IMR-90 (cell line): ENCODE data around the gene MACO1. TPM values are rescaled to one million over a fixed set of nuclear protein-coding genes. Genes with fewer than 3 reads are reported as not detected.

Experiments
- ATAC-seq: fragments of 200-7000 bp; cut with Tn5 transposase; 2 replicates; pipeline ENCODE4 v1.9.1; 2020; ENCODE audit warnings: low read depth, mild to moderate bottlenecking, moderate library complexity
- BruUV-seq: library from RNA; stranded (reverse); fragments of 400-500 nt; replicated peaks from 2 replicates; lab custom pipeline; 2021; lab: Mats Ljungman, UMichigan
- CTCF ChIA-PET: fragments of 300-600 bp; formaldehyde crosslinking; extraction: SDS; loops from one replicate; lab custom pipeline; 2021; ENCODE audit warnings: antibody characterized with exemption; lab: Yijun Ruan, JAX
- POLR2A ChIA-PET: fragments of 300-600 bp; sonication (Branson Sonifier 250); formaldehyde crosslinking; loops from one replicate; lab custom pipeline; 2022; ENCODE audit warnings: antibody characterized with exemption; ENCODE audit not compliant: unreplicated experiment; lab: Charles Lee
- DNase-seq: peaks from one replicate; pipeline ENCODE4 v3.0.0; 2013
- H2AFZ ChIP-seq: replicated peaks from 2 replicates; pipeline ENCODE3; 2013; ENCODE audit warnings: low read length, mild to moderate bottlenecking; ENCODE audit not compliant: poor library complexity
- H2AK5ac ChIP-seq: 2 replicates; pipeline ENCODE4 v1.6.1; 2013; ENCODE audit warnings: low read depth, low read length, inconsistent platforms
- H2AK9ac ChIP-seq: replicated peaks from 2 replicates; pipeline ENCODE3; 2013; ENCODE audit warnings: mild to moderate bottlenecking, low read depth, low read length, moderate library complexity; ENCODE audit not compliant: poor library complexity
- H2BK120ac ChIP-seq: 2 replicates; pipeline ENCODE4 v1.6.1; 2013; ENCODE audit warnings: low read depth, low read length, inconsistent platforms
- H2BK15ac ChIP-seq: 3 replicates; pipeline ENCODE4 v1.6.1; 2013; ENCODE audit warnings: low read depth, low read length, inconsistent platforms
- H2BK20ac ChIP-seq: 2 replicates; pipeline ENCODE4 v1.6.1; 2013; ENCODE audit warnings: low read depth, mild to moderate bottlenecking, inconsistent platforms, low read length, moderate library complexity
- H2BK5ac ChIP-seq: 2 replicates; pipeline ENCODE4 v1.6.1; 2013; ENCODE audit warnings: mild to moderate bottlenecking, low read depth, low read length, inconsistent platforms; ENCODE audit not compliant: poor library complexity, severe bottlenecking
- H3K14ac ChIP-seq: replicated peaks from 2 replicates; pipeline ENCODE4 v1.6.1; 2013; ENCODE audit warnings: low read depth, low read length, inconsistent platforms
- H3K18ac ChIP-seq: 2 replicates; pipeline ENCODE4 v1.6.1; 2013; ENCODE audit warnings: low read depth, low read length, control low read depth
- H3K23ac ChIP-seq: 2 replicates; pipeline ENCODE4 v1.6.1; 2013; ENCODE audit warnings: low read depth, low read length, inconsistent platforms
- H3K27ac ChIP-seq: 2 replicates; pipeline ENCODE4 v1.5.1; 2013; ENCODE audit warnings: mild to moderate bottlenecking, control low read depth, low read length; ENCODE audit not compliant: insufficient read depth
- H3K27me3 ChIP-seq: 2 replicates; pipeline ENCODE4 v1.6.1; 2013; ENCODE audit warnings: low read length; ENCODE audit not compliant: control insufficient read depth, insufficient read depth
- H3K36me3 ChIP-seq: 2 replicates; pipeline ENCODE4 v1.6.1; 2013; ENCODE audit warnings: low read length, mixed read lengths; ENCODE audit not compliant: control insufficient read depth, insufficient read depth
- H3K4ac ChIP-seq: 2 replicates; pipeline ENCODE4 v1.6.1; 2013; ENCODE audit warnings: low read depth, low read length, inconsistent platforms
- H3K4me1 ChIP-seq: 2 replicates; pipeline ENCODE4 v1.6.1; 2013; ENCODE audit warnings: low read length, mixed read lengths; ENCODE audit not compliant: control insufficient read depth, insufficient read depth
- H3K4me2 ChIP-seq: 2 replicates; pipeline ENCODE4 v1.6.1; 2013; ENCODE audit warnings: low read depth, mild to moderate bottlenecking, control low read depth, low read length, moderate library complexity
- H3K4me3 ChIP-seq: 2 replicates; pipeline ENCODE4 v1.5.1; 2013; ENCODE audit warnings: low read depth, mild to moderate bottlenecking, control low read depth, low read length, moderate library complexity; ENCODE audit not compliant: insufficient read depth
- H3K56ac ChIP-seq: 2 replicates; pipeline ENCODE4 v1.6.1; 2013; ENCODE audit warnings: low read length, inconsistent platforms; ENCODE audit not compliant: insufficient read depth; ENCODE audit errors: extremely low read depth
- H3K79me1 ChIP-seq, 2 experiments: 2 replicates each; pipeline ENCODE4 v1.6.1; 2013; ENCODE audit warnings: low read length in 2 of 2, inconsistent platforms in 1 of 2, low read depth in 1 of 2
- H3K9ac ChIP-seq: 2 replicates; pipeline ENCODE4 v1.6.1; 2013; ENCODE audit warnings: low read depth, low read length, control low read depth
- H3K9me1 ChIP-seq: 2 replicates; pipeline ENCODE4 v1.6.1; 2013; ENCODE audit warnings: low read length, inconsistent platforms; ENCODE audit not compliant: insufficient read depth
- H3K9me3 ChIP-seq: 2 replicates; pipeline ENCODE4 v1.6.1; 2013; ENCODE audit warnings: low read length; ENCODE audit not compliant: control insufficient read depth, insufficient read depth
- H4K20me1 ChIP-seq: 2 replicates; pipeline ENCODE4 v1.6.1; 2013; ENCODE audit warnings: low read length, inconsistent platforms; ENCODE audit not compliant: insufficient read depth
- H4K5ac ChIP-seq: 2 replicates; pipeline ENCODE4 v1.6.1; 2013; ENCODE audit warnings: mild to moderate bottlenecking, low read depth, low read length, control low read depth
- H4K8ac ChIP-seq, 2 experiments: 2 replicates each; pipeline ENCODE4 v1.6.1; 2013; ENCODE audit warnings: low read depth in 2 of 2, low read length in 2 of 2, control low read depth in 1 of 2, inconsistent platforms in 1 of 2
- H4K91ac ChIP-seq: 2 replicates; pipeline ENCODE4 v1.6.1; 2013; ENCODE audit warnings: low read depth, low read length, inconsistent platforms; ENCODE audit not compliant: insufficient read depth
- CHD1 ChIP-seq: IDR thresholded peaks from 2 replicates; pipeline ENCODE4 v1.6.1; 2012; ENCODE audit warnings: low read depth, low read length, improper control_type of control experiment
- MAFK ChIP-seq: IDR thresholded peaks from 2 replicates; pipeline ENCODE4 v1.6.1; 2012; ENCODE audit warnings: low read depth, low read length, improper control_type of control experiment
- RFX5 ChIP-seq: IDR thresholded peaks from 2 replicates; pipeline ENCODE4 v1.8.0; 2012; ENCODE audit warnings: low read depth, mild to moderate bottlenecking, low read length, moderate library complexity
- WGBS, 2 experiments: methylation state at CpG; one replicate each; pipeline versions ENCODE4 v1.1.5 to v1.1.7; 2013; ENCODE audit warnings: missing lambda C conversion rate in 2 of 2; ENCODE audit not compliant: insufficient read length in 1 of 2; ENCODE audit errors: extremely low coverage in 2 of 2; 5-methylcytosine and 5-hydroxymethylcytosine counted together
- dilution Hi-C: fragments of 300-500 bp; cut with HindIII; formaldehyde crosslinking; loops from one replicate; pipeline ENCODE4 v1.14.3; 2018; ENCODE audit warnings: low sequenced_read_pairs; ENCODE audit not compliant: unreplicated experiment
- in situ Hi-C: fragments of 300-500 bp; cut with MboI; formaldehyde crosslinking; loops from 3 replicates; pipeline ENCODE4 v1.14.3; 2019; ENCODE audit warnings: low sequenced_read_pairs, inconsistent platforms, mixed read lengths
- intact Hi-C: fragments of 100-400 bp; cut with micrococcal nuclease; formaldehyde crosslinking; loops from 2 replicates; pipeline ENCODE4 v1.10.0; 2022
- polyA plus RNA-seq, 3 experiments: library from polyadenylated mRNA; depleted of rRNA; stranded (reverse); fragments of >200 nt; gene quantifications; 2 replicates each; pipeline ENCODE4 v1.2.3, GENCODE V29; 2012; ENCODE audit warnings: low replicate concordance in 1 of 3
- total RNA-seq: library from RNA; depleted of rRNA; stranded (reverse); fragments of >200 nt; gene quantifications from 2 replicates; pipeline ENCODE4 v1.2.3, GENCODE V29; 2012
- TF ChIP-seq, protein P1 (sequence below): conservative IDR thresholded peaks from 2 replicates; pipeline ENCODE4 v1.5.1; 2012; ENCODE audit warnings: mild to moderate bottlenecking, low read depth, low read length, improper control_type of control experiment

The MACO1 gene
- total and polyA plus RNA-seq, 2 of the 4 experiments (the other 2 are of a cell fraction) = 6.8 to 12.7 TPM

DNA sequence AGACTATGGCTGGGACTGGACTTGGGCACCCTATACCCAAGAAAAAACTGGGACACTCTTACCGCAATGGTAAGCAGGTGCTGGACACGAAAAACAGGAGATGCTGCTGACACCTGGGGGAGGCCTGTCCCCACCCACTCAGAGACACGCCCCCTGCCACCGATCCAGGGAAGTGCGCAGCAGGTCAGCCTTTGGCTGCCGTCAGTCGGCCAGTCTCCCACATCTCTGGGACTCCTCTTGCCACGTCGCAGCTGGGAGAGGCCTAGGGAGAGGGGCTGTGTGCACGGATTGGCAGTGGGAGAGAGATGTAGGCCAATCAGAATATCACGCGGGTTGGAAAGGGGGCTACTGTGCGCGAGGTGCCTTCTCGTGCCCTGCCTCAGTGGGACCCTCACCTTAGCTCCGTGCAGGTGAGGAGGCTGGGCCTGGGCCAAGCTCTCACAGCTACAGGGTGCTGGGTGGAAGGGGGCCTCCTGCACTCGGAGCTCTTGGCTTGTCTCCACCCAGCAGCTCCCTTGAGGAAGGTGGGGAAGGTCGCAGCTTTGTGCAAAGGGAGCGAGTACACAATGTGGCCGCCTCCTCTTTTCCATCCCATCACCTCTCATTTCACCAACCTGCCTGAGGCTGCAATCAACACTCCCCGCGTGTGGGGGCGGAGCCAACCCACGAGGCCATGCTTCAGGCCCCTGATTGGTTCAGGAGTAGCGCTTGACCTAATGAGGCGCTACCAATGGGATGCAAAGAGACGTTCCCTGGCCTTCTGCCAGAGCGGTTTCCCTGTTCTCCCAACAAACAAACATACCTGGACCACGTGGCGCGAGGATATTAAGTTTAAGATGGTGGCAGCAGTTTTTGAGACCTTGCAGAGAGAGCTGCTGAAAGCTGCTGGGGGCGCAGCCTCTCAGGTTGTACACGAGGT, 87.0 kb downstream of the MACO1 start:
- Histone ChIP-seq H3K18ac (no peak overlapping the region), H3K23ac (no peak overlapping the region), H3K4me1 (no peaks in the 10 kb centered on the region; the same call in 1 of the 2 replicates), H4K20me1 (no peaks in the 10 kb centered on the region), H3K27ac (no peak overlapping the region), H3K9me1 (peaks cover 6% of the 10 kb centered on the region; the same call in 1 of the 2 replicates), H2AK9ac (peak overlapping the region; percentile 1), H4K8ac (no peak overlapping the region), H3K4ac (no peak overlapping the region), H3K14ac (no peak overlapping the region), H3K9me3 (peaks cover 5% of the 10 kb centered on the region), H4K91ac (no peak overlapping the region), H3K56ac (no peak overlapping the region), H3K4me3 (no peak overlapping the region), H2AFZ (no peak overlapping the region), H2BK5ac (no peak overlapping the region), H2BK15ac (no peak overlapping the region), H4K5ac (no peak overlapping the region), H2BK20ac (no peak overlapping the region), H3K36me3 (no peaks in the 10 kb centered on the region), H2AK5ac (no peak overlapping the region), H3K9ac (no peak overlapping the region), H3K79me1 (no peaks in the 10 kb centered on the region), H2BK120ac (no peak overlapping the region), H3K4me2 (no peak overlapping the region), H3K27me3 (peaks cover 12% of the 10 kb centered on the region)
- ATAC-seq = no peak
- BruUV-seq = no TSS peak
- intact Hi-C loops (no loop called here), dilution Hi-C loops (no loop called here), in situ Hi-C loops (loop anchor here (25.0 kb wide), 1 partner anchor 105 kb away; the partner anchor contains the start of gene RHCE)
- WGBS, 2 experiments = 64% methylated on average over 5 of the region's 33 CpGs; no CpG with 5 or more reads in 1 of the 2 experiments
- POLR2A ChIA-PET = no interaction called here
- TF ChIP-seq CHD1 = no peak
- no peak for TF ChIP-seq MAFK
- TF ChIP-seq, protein P1, sequence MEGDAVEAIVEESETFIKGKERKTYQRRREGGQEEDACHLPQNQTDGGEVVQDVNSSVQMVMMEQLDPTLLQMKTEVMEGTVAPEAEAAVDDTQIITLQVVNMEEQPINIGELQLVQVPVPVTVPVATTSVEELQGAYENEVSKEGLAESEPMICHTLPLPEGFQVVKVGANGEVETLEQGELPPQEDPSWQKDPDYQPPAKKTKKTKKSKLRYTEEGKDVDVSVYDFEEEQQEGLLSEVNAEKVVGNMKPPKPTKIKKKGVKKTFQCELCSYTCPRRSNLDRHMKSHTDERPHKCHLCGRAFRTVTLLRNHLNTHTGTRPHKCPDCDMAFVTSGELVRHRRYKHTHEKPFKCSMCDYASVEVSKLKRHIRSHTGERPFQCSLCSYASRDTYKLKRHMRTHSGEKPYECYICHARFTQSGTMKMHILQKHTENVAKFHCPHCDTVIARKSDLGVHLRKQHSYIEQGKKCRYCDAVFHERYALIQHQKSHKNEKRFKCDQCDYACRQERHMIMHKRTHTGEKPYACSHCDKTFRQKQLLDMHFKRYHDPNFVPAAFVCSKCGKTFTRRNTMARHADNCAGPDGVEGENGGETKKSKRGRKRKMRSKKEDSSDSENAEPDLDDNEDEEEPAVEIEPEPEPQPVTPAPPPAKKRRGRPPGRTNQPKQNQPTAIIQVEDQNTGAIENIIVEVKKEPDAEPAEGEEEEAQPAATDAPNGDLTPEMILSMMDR = no peak
- no peak for TF ChIP-seq RFX5
- DNase-seq = no peak
- CTCF ChIA-PET = interaction anchor here (1.2 kb wide), 1 partner anchor 14 kb away, joined by 3 read pairs; no protein-coding TSS in a partner anchor
